ENCODE measurements around the gene TASOR.

GRCh38 chr3:56725175-56725574 lies 42.1 kb upstream of the TASOR start:
- TF ChIP-seq, protein P1, sequence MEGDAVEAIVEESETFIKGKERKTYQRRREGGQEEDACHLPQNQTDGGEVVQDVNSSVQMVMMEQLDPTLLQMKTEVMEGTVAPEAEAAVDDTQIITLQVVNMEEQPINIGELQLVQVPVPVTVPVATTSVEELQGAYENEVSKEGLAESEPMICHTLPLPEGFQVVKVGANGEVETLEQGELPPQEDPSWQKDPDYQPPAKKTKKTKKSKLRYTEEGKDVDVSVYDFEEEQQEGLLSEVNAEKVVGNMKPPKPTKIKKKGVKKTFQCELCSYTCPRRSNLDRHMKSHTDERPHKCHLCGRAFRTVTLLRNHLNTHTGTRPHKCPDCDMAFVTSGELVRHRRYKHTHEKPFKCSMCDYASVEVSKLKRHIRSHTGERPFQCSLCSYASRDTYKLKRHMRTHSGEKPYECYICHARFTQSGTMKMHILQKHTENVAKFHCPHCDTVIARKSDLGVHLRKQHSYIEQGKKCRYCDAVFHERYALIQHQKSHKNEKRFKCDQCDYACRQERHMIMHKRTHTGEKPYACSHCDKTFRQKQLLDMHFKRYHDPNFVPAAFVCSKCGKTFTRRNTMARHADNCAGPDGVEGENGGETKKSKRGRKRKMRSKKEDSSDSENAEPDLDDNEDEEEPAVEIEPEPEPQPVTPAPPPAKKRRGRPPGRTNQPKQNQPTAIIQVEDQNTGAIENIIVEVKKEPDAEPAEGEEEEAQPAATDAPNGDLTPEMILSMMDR (conservative IDR thresholded peaks at IDR 0.05): no peak
- no peak for TF ChIP-seq EZH2 (IDR thresholded peaks at IDR 0.05; ENCODE audit: low read depth)
